Neural cell (in vitro differentiated cells): ENCODE results near the gene GCNT3. TPM values are rescaled to one million over a fixed set of nuclear protein-coding genes. Genes with fewer than 3 reads are reported as not detected.
A peak's percentile ranks its signal among the peaks of the same experiment; 100 is the strongest.
"Not testable (repeated sequence)": the region's sequence is repeated elsewhere in the genome, so short reads cannot be mapped to it uniquely, and the experiment has no call there.

Source experiments
- H2AFZ ChIP-seq: fragments of 200-600, 300-800 bp; sonication (generic), shearing (Covaris generic); 2 replicates; pipeline ENCODE4 v1.6.0; 2014; ENCODE audit warnings: low read depth, mild to moderate bottlenecking, antibody characterized with exemption, low read length, moderate library complexity
- H3F3A ChIP-seq: fragments of 200-600 bp; shearing (Covaris generic); 2 replicates; pipeline ENCODE4 v1.6.1; 2016; ENCODE audit warnings: mild to moderate bottlenecking, moderate library complexity, mixed read lengths, antibody characterized with exemption, low read length; ENCODE audit not compliant: insufficient read depth, poor library complexity, severe bottlenecking
- H3K27ac ChIP-seq: fragments of 200-600, 300-800 bp; sonication (generic), shearing (Covaris generic); 2 replicates; pipeline ENCODE4 v1.5.1; 2014; ENCODE audit warnings: mild to moderate bottlenecking, low read length, moderate library complexity
- H3K27me3 ChIP-seq: fragments of 300-800, 200-600 bp; sonication (generic), shearing (Covaris generic); 2 replicates; pipeline ENCODE4 v1.6.0; 2014; ENCODE audit warnings: mild to moderate bottlenecking, low read depth, low read length, moderate library complexity; ENCODE audit not compliant: insufficient read depth
- H3K36me3 ChIP-seq: fragments of 300-800, 200-600 bp; sonication (generic), shearing (Covaris generic); 2 replicates; pipeline ENCODE4 v1.5.1; 2014; ENCODE audit warnings: mild to moderate bottlenecking, antibody characterized with exemption, low read length, moderate library complexity; ENCODE audit not compliant: insufficient read depth
- H3K4me2 ChIP-seq: fragments of 300-800, 200-600 bp; sonication (generic), shearing (Covaris generic); 2 replicates; pipeline ENCODE4 v1.6.0; 2014; ENCODE audit warnings: mild to moderate bottlenecking, low read length
- H3K4me3 ChIP-seq: fragments of 300-800, 200-600 bp; sonication (generic), shearing (Covaris generic); 2 replicates; pipeline ENCODE4 v1.5.1; 2014; ENCODE audit warnings: mild to moderate bottlenecking, low read length, moderate library complexity
- H3K79me2 ChIP-seq: fragments of 200-600 bp; shearing (Covaris generic); replicated peaks from 2 replicates; pipeline ENCODE4 v1.6.0; 2014; ENCODE audit warnings: mild to moderate bottlenecking, low read length, moderate library complexity; ENCODE audit not compliant: insufficient read depth
- H3K9ac ChIP-seq: fragments of 300-800, 200-600 bp; sonication (generic), shearing (Covaris generic); 2 replicates; pipeline ENCODE4 v1.6.1; 2016; ENCODE audit warnings: mild to moderate bottlenecking, low read length, mixed read lengths
- H3K9me2 ChIP-seq: fragments of 200-600 bp; shearing (Covaris generic); 2 replicates; pipeline ENCODE4 v1.6.1; 2016; ENCODE audit warnings: mild to moderate bottlenecking, low read length, mixed read lengths; ENCODE audit not compliant: insufficient read depth
- H3K9me3 ChIP-seq: fragments of 200-600, 300-800 bp; sonication (generic), shearing (Covaris generic); 2 replicates; pipeline ENCODE4 v1.6.1; 2016; ENCODE audit warnings: mild to moderate bottlenecking, mixed run types, low read length, moderate library complexity, mixed read lengths
- H4K20me1 ChIP-seq: fragments of 200-600 bp; shearing (Covaris generic); 2 replicates; pipeline ENCODE4 v1.6.1; 2016; ENCODE audit warnings: mild to moderate bottlenecking, mixed run types; ENCODE audit not compliant: insufficient read depth
- EP300 ChIP-seq: fragments of 450-650 bp; conservative IDR thresholded peaks from 2 replicates; pipeline ENCODE4 v1.6.1; 2014; ENCODE audit warnings: antibody characterized with exemption, mild to moderate bottlenecking, moderate library complexity; ENCODE audit not compliant: poor library complexity, severe bottlenecking
- EZH2 ChIP-seq: fragments of 200-600, 300-800 bp; shearing (Covaris generic), sonication (generic); IDR thresholded peaks from 2 replicates; pipeline ENCODE4 v1.6.1; 2014; ENCODE audit warnings: antibody characterized with exemption, low read length, borderline replicate concordance, mild to moderate bottlenecking; ENCODE audit not compliant: insufficient read depth, poor library complexity, severe bottlenecking
- MXI1 ChIP-seq: fragments of 450-650 bp; conservative IDR thresholded peaks from 2 replicates; pipeline ENCODE4 v1.6.1; 2014; ENCODE audit warnings: antibody characterized with exemption, mild to moderate bottlenecking; ENCODE audit not compliant: poor library complexity, severe bottlenecking
- POLR2AphosphoS5 ChIP-seq: IDR thresholded peaks from 2 replicates; pipeline ENCODE4 v1.6.1; 2012
- RAD21 ChIP-seq: fragments of 450-650 bp; conservative IDR thresholded peaks from 2 replicates; pipeline ENCODE4 v1.6.1; 2014; ENCODE audit warnings: antibody characterized with exemption, mild to moderate bottlenecking, moderate library complexity
- SMC3 ChIP-seq: fragments of 450-650 bp; conservative IDR thresholded peaks from 2 replicates; pipeline ENCODE4 v1.6.1; 2014; ENCODE audit warnings: antibody characterized with exemption, mild to moderate bottlenecking, moderate library complexity; ENCODE audit not compliant: poor library complexity
- TAF1 ChIP-seq: IDR thresholded peaks from 2 replicates; pipeline ENCODE4 v1.6.1; 2012; ENCODE audit warnings: low read depth
- polyA plus RNA-seq: library from polyadenylated mRNA; depleted of rRNA; stranded (reverse); fragments of >200 nt; gene quantifications from 2 replicates; pipeline ENCODE4 v1.2.3, GENCODE V29; 2014
- TF ChIP-seq, protein P1 (sequence below): IDR thresholded peaks from 2 replicates; pipeline ENCODE4 v1.6.1; 2012; ENCODE audit warnings: borderline replicate concordance
- TF ChIP-seq, protein P2 (sequence below): fragments of 450-650 bp; IDR thresholded peaks from 2 replicates; pipeline ENCODE4 v1.5.1; 2014; ENCODE audit warnings: antibody characterized with exemption, mild to moderate bottlenecking, moderate library complexity; ENCODE audit not compliant: poor library complexity, severe bottlenecking

Gene GCNT3
- polyA plus RNA-seq, 1 donor from 2014 or later = 0.81 TPM

DNA sequence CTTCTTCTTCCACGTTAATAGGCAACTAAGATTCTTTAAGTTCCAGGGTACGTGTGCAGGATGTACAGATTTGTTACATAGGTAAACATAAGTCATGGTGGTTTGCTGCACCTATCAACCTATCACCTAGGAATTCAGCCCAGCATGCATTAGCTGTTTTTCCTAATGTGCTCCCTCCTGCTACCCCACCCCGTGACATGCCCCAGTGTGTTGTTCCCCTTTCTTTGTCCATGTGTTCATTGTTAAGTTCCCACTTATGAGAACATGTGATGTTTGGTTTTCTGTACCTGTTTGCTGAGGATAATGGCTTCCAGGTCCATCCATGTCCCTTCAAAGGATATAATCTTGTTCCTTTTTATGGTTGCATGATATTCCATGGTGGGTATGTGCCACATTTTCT lies 24.6 kb downstream of the GCNT3 start:
- no peaks in the 10 kb centered on the region for H3K9me3 ChIP-seq
- H3K79me2 ChIP-seq = no peaks in the 10 kb centered on the region
- no peaks in the 10 kb centered on the region for H3K36me3 ChIP-seq
- no peak overlapping the region for H3K4me2 ChIP-seq
- H3K27me3 ChIP-seq = no peaks in the 10 kb centered on the region
- H4K20me1 ChIP-seq = no peaks in the 10 kb centered on the region
- H3K9ac ChIP-seq = no peak overlapping the region
- no peaks in the 10 kb centered on the region for H3F3A ChIP-seq
- no peak overlapping the region for H3K4me3 ChIP-seq
- no peaks in the 10 kb centered on the region for H3K9me2 ChIP-seq
- no peak overlapping the region for H2AFZ ChIP-seq
- H3K27ac ChIP-seq = no peak overlapping the region
- TF ChIP-seq, protein P1, sequence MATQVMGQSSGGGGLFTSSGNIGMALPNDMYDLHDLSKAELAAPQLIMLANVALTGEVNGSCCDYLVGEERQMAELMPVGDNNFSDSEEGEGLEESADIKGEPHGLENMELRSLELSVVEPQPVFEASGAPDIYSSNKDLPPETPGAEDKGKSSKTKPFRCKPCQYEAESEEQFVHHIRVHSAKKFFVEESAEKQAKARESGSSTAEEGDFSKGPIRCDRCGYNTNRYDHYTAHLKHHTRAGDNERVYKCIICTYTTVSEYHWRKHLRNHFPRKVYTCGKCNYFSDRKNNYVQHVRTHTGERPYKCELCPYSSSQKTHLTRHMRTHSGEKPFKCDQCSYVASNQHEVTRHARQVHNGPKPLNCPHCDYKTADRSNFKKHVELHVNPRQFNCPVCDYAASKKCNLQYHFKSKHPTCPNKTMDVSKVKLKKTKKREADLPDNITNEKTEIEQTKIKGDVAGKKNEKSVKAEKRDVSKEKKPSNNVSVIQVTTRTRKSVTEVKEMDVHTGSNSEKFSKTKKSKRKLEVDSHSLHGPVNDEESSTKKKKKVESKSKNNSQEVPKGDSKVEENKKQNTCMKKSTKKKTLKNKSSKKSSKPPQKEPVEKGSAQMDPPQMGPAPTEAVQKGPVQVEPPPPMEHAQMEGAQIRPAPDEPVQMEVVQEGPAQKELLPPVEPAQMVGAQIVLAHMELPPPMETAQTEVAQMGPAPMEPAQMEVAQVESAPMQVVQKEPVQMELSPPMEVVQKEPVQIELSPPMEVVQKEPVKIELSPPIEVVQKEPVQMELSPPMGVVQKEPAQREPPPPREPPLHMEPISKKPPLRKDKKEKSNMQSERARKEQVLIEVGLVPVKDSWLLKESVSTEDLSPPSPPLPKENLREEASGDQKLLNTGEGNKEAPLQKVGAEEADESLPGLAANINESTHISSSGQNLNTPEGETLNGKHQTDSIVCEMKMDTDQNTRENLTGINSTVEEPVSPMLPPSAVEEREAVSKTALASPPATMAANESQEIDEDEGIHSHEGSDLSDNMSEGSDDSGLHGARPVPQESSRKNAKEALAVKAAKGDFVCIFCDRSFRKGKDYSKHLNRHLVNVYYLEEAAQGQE = no peak
- no peak for TF ChIP-seq POLR2AphosphoS5
- TF ChIP-seq, protein P2, sequence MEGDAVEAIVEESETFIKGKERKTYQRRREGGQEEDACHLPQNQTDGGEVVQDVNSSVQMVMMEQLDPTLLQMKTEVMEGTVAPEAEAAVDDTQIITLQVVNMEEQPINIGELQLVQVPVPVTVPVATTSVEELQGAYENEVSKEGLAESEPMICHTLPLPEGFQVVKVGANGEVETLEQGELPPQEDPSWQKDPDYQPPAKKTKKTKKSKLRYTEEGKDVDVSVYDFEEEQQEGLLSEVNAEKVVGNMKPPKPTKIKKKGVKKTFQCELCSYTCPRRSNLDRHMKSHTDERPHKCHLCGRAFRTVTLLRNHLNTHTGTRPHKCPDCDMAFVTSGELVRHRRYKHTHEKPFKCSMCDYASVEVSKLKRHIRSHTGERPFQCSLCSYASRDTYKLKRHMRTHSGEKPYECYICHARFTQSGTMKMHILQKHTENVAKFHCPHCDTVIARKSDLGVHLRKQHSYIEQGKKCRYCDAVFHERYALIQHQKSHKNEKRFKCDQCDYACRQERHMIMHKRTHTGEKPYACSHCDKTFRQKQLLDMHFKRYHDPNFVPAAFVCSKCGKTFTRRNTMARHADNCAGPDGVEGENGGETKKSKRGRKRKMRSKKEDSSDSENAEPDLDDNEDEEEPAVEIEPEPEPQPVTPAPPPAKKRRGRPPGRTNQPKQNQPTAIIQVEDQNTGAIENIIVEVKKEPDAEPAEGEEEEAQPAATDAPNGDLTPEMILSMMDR = no peak
- no peak for TF ChIP-seq RAD21
- no peak for TF ChIP-seq MXI1
- TF ChIP-seq EP300 = no peak
- TF ChIP-seq EZH2 = no peak

DNA sequence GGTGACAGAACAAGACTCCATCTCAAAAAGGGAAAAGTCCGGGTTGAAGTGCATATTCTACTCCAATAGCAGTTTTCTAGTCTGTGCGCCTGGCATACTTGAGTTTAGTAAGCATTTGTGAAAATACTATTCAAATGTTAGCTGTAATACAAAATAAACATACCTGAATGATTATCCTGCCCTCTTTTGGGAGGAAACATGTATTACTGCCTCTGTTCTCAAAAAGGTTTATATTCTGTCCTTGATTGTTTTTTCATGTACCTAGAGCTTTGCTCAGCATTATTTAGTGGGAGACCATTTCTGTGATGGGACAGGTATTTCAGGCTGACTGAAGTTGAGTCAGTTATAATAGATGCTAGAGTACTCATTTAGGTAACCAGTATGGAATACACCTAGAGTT lies 25.9 kb downstream of the GCNT3 start:
- H3K79me2 ChIP-seq, H3K27ac ChIP-seq, H3K9ac ChIP-seq, H3K9me3 ChIP-seq, H3K9me2 ChIP-seq, H3K4me3 ChIP-seq, H4K20me1 ChIP-seq, H3K4me2 ChIP-seq, H2AFZ ChIP-seq, H3K27me3 ChIP-seq, H3K36me3 ChIP-seq, H3F3A ChIP-seq: not testable (repeated sequence)

DNA sequence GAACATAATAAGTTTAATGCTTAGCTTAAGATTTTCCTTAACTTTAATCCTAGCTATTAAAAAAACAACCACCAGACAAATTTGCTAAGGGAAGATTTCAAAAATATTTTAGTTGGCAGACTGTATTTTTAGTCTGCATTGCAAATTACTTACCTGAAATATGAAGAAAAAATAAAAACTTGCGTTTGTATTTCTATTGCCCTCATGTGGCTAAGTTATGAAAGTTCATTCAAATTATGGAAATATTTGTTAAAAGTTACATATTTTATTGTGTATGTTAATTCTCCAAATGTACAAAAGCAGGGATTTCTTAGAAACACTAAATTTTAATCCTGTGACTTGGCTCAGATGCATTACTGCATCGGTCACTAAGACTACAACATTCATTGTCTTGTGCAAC lies 30.8 kb downstream of the GCNT3 start:
- Histone ChIP-seq H3K27ac (no peak overlapping the region), H3K27me3 (no peaks in the 10 kb centered on the region), H3K4me3 (no peak overlapping the region), H2AFZ (no peak overlapping the region), H3K36me3 (peaks cover 6% of the 10 kb centered on the region), H3K4me2 (no peak overlapping the region), H4K20me1 (no peaks in the 10 kb centered on the region), H3F3A (no peaks in the 10 kb centered on the region), H3K9ac (no peak overlapping the region), H3K79me2 (no peaks in the 10 kb centered on the region), H3K9me3 (no peaks in the 10 kb centered on the region), H3K9me2 (no peaks in the 10 kb centered on the region)
- TF ChIP-seq SMC3 (peak; percentile 51), TAF1 (no peak)
- TF ChIP-seq, protein P2 = peak; percentile 41
